Ovary (tissue), 3 donors: Measurements from ENCODE around the gene GK.

Source experiments
- CTCF ChIP-seq, 3 donors: fragments of 450-650 bp in 2 of 3; fragments of 200-600 bp in 1 of 3; IDR thresholded peaks; one replicate each; pipeline versions ENCODE4 v1.5.1 to v1.8.0; 2016 to 2022; ENCODE audit warnings: antibody characterized with exemption in 3 of 3, mild to moderate bottlenecking in 1 of 3
- EP300 ChIP-seq: sonication (generic); formaldehyde crosslinking; IDR thresholded peaks from one replicate; pipeline ENCODE4 v1.6.1; 2017; ENCODE audit warnings: antibody characterized with exemption
- POLR2A ChIP-seq: fragments of 450-650 bp; IDR thresholded peaks from one replicate; pipeline ENCODE4 v1.6.1; 2017; ENCODE audit warnings: antibody characterized with exemption, mild to moderate bottlenecking, moderate library complexity
- donor health status: DM: no; HTN: no; CAD: no.

- TF ChIP-seq CTCF (IDR thresholded peaks at IDR 0.05) (no peak), POLR2A (no peak), EP300 (no peak)
These were observed 38.0 kb upstream of the GK start for GRCh38 chrX:30615229-30615628.
